Measurements from ENCODE around the gene PTPRN2.
"Not testable (repeated sequence)": the region's sequence is repeated elsewhere in the genome, so short reads cannot be mapped to it uniquely, and the experiment has no call there.

The PTPRN2 gene

DNA sequence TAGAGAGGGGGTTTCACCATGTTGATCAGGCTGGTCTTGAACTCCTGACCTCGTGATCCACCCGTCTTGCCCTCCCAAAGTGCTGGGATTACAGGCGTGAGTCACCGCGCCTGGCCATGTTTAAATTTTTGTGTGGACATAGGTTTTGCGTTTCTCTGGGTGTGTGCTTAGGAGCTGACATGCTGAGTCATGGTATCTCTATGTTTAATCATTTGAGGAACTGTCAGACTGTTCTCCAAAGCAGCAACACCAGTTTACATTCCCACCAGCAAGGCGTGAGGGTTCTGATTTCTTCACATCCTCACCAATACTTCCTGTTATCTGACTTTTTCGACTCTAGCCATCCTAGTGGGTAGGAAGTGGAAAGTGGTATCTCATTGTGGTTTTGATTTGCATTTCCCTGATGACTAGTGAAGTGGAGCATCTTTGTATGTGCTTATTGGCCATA, 1097.1 kb downstream of the PTPRN2 start:
- TF ChIP-seq, protein P1, sequence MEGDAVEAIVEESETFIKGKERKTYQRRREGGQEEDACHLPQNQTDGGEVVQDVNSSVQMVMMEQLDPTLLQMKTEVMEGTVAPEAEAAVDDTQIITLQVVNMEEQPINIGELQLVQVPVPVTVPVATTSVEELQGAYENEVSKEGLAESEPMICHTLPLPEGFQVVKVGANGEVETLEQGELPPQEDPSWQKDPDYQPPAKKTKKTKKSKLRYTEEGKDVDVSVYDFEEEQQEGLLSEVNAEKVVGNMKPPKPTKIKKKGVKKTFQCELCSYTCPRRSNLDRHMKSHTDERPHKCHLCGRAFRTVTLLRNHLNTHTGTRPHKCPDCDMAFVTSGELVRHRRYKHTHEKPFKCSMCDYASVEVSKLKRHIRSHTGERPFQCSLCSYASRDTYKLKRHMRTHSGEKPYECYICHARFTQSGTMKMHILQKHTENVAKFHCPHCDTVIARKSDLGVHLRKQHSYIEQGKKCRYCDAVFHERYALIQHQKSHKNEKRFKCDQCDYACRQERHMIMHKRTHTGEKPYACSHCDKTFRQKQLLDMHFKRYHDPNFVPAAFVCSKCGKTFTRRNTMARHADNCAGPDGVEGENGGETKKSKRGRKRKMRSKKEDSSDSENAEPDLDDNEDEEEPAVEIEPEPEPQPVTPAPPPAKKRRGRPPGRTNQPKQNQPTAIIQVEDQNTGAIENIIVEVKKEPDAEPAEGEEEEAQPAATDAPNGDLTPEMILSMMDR (IDR thresholded peaks at IDR 0.05; ENCODE audit: low read depth, low read length, missing control alignments): no peak
- DNase-seq (ENCODE audit: low read depth): peak; percentile 26
- no peak overlapping the region for H3K4me3 ChIP-seq (ENCODE audit: low read depth, low read length)

DNA sequence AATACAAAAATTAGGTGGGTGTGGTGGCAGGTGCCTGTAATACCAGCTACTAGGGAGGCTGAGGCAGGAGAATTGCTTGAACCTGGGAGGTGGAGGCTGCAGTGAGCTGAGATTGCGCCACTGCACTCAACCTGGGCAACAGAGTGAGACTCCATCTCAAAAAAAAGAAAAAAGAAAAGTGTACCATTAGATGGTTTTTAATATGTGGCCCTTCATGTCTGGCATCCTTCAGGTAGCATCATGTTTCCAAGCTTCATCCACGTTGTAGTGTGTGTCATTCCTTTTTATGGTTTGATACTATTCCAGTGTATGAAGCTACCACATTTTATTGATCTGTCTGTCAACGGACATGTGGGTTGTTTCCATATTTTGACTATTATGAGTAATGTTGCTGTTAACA, 1097.8 kb downstream of the PTPRN2 start:
- DNase-seq (ENCODE audit: low read depth); H3K4me3 ChIP-seq (ENCODE audit: low read depth, low read length): not testable (repeated sequence)
